ENCODE data around the gene ABI2. TPM values are rescaled to one million over a fixed set of nuclear protein-coding genes. Genes with fewer than 3 reads are reported as not detected.
A peak's percentile ranks its signal among the peaks of the same experiment; 100 is the strongest.
"Not testable (repeated sequence)": the region's sequence is repeated elsewhere in the genome, so short reads cannot be mapped to it uniquely, and the experiment has no call there.

ABI2 gene
- total RNA-seq, 2 donors from 2014 or later = 40.1 to 48.9 TPM

- H3K27me3 Mint-ChIP-seq (ENCODE audit: low read depth) = no peaks in the 10 kb centered on the region
- H3K4me3 Mint-ChIP-seq = no peak overlapping the region
- H3K27ac Mint-ChIP-seq = no peak overlapping the region
- H3K36me3 Mint-ChIP-seq (ENCODE audit: insufficient read depth in 2 of 2) = peaks cover 0 to 2% of the 10 kb centered on the region in 2 donors
- H3K4me1 Mint-ChIP-seq (ENCODE audit: low read depth) = no peaks in the 10 kb centered on the region
- no peaks in the 10 kb centered on the region for H3K9me3 Mint-ChIP-seq
- ATAC-seq (replicated peaks in 1 of 2) (no peak), DNase-seq (no peak)
Measured at GRCh38 chr2:203366639-203367466, 38.7 kb downstream of the ABI2 start.

DNA sequence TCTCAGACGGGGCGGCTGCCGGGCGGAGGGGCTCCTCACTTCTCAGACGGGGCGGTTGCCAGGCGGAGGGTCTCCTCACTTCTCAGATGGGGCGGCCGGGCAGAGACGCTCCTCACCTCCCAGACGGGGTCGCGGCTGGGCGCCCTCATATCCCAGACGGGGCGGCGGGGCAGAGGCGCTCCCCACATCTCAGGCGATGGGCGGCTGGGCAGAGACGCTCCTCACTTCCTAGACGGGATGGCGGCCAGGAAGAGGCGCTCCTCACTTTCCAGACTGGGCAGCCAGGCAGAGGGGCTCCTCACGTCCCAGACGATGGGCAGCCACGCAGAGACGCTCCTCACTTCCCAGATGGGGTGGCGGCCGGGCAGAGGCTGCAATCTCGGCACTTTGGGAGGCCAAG, 44.5 kb downstream of the ABI2 start:
- H3K4me1 Mint-ChIP-seq (ENCODE audit: low read depth); H3K36me3 Mint-ChIP-seq (ENCODE audit: insufficient read depth in 2 of 2); H3K4me3 Mint-ChIP-seq; ATAC-seq (replicated peaks in 1 of 2); DNase-seq; H3K27me3 Mint-ChIP-seq (ENCODE audit: low read depth); H3K9me3 Mint-ChIP-seq; H3K27ac Mint-ChIP-seq: not testable (repeated sequence)

GRCh38 chr2:203376173-203376572, 48.0 kb downstream of the ABI2 start:
- DNase-seq (no peak), ATAC-seq (replicated peaks in 1 of 2) (no peak)
- Mint-ChIP-seq H3K4me1 (ENCODE audit: low read depth) (no peaks in the 10 kb centered on the region), H3K4me3 (no peak overlapping the region), H3K9me3 (no peaks in the 10 kb centered on the region), H3K36me3 (ENCODE audit: insufficient read depth in 2 of 2) (peaks cover 0 to 2% of the 10 kb centered on the region in 2 donors), H3K27me3 (ENCODE audit: low read depth) (no peaks in the 10 kb centered on the region), H3K27ac (no peak overlapping the region)

GRCh38 chr2:203379156-203379555, 51.0 kb downstream of the ABI2 start:
- Mint-ChIP-seq H3K27me3 (ENCODE audit: low read depth) (no peaks in the 10 kb centered on the region), H3K36me3 (ENCODE audit: insufficient read depth in 2 of 2) (peaks cover 0 to 2% of the 10 kb centered on the region in 2 donors), H3K4me1 (ENCODE audit: low read depth) (no peaks in the 10 kb centered on the region), H3K27ac (no peak overlapping the region), H3K9me3 (no peaks in the 10 kb centered on the region), H3K4me3 (no peak overlapping the region)
- no peak for ATAC-seq (replicated peaks in 1 of 2)
- no peak for DNase-seq

DNA sequence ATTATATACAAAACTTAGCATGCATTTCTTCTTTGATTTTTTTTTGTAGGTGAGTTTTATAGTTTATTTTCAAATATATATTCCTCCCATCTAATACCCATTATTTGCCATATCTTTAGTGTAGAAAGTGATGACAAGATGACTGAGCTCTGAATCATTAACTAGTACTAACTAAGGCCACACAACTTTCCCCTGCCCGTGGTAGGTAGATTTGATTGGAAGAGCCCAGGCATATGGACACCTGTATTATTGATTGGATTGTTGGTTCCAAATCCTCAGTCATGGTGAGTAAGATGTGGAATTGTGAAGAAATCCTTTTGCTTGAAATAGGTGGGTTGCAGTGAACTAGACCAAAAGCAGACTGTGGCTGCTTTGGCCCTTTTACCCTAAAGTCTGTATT, 54.8 kb downstream of the ABI2 start:
- Mint-ChIP-seq H3K36me3 (ENCODE audit: insufficient read depth in 2 of 2) (peaks cover 2 to 4% of the 10 kb centered on the region in 2 donors), H3K4me3 (no peak overlapping the region), H3K4me1 (ENCODE audit: low read depth) (no peaks in the 10 kb centered on the region), H3K9me3 (no peaks in the 10 kb centered on the region), H3K27ac (no peak overlapping the region), H3K27me3 (ENCODE audit: low read depth) (no peaks in the 10 kb centered on the region)
- no peak for ATAC-seq (replicated peaks in 1 of 2)
- no peak for DNase-seq

- not testable (repeated sequence) for H3K27me3 Mint-ChIP-seq (ENCODE audit: low read depth); ATAC-seq (replicated peaks in 1 of 2); H3K4me3 Mint-ChIP-seq; H3K27ac Mint-ChIP-seq; DNase-seq; H3K4me1 Mint-ChIP-seq (ENCODE audit: low read depth); H3K9me3 Mint-ChIP-seq; H3K36me3 Mint-ChIP-seq (ENCODE audit: insufficient read depth in 2 of 2)
Measured at GRCh38 chr2:203388153-203388552, 60.0 kb downstream of the ABI2 start.

GRCh38 chr2:203394519-203395227, 66.5 kb downstream of the ABI2 start:
- H3K4me3 Mint-ChIP-seq = no peak overlapping the region
- H3K36me3 Mint-ChIP-seq (ENCODE audit: insufficient read depth in 2 of 2) = peaks cover 0 to 9% of the 10 kb centered on the region in 2 donors
- DNase-seq (no peak), ATAC-seq (replicated peaks in 1 of 2) (no peak)
- H3K9me3 Mint-ChIP-seq = peaks cover 0 to 3% of the 10 kb centered on the region in 2 donors
- H3K27me3 Mint-ChIP-seq (ENCODE audit: low read depth) = no peaks in the 10 kb centered on the region
- H3K4me1 Mint-ChIP-seq (ENCODE audit: low read depth) = no peaks in the 10 kb centered on the region
- H3K27ac Mint-ChIP-seq = no peak overlapping the region

GRCh38 chr2:203395858-203396257, 67.7 kb downstream of the ABI2 start:
- DNase-seq = no peak
- Mint-ChIP-seq H3K27me3 (ENCODE audit: low read depth) (no peaks in the 10 kb centered on the region), H3K27ac (peak overlapping the region; percentile 30), H3K9me3 (peaks cover 0 to 3% of the 10 kb centered on the region in 2 donors), H3K4me1 (ENCODE audit: low read depth) (no peaks in the 10 kb centered on the region), H3K36me3 (ENCODE audit: insufficient read depth in 2 of 2) (peaks cover 0 to 9% of the 10 kb centered on the region in 2 donors), H3K4me3 (no peak overlapping the region)
- ATAC-seq (replicated peaks in 1 of 2) = no peak

DNA sequence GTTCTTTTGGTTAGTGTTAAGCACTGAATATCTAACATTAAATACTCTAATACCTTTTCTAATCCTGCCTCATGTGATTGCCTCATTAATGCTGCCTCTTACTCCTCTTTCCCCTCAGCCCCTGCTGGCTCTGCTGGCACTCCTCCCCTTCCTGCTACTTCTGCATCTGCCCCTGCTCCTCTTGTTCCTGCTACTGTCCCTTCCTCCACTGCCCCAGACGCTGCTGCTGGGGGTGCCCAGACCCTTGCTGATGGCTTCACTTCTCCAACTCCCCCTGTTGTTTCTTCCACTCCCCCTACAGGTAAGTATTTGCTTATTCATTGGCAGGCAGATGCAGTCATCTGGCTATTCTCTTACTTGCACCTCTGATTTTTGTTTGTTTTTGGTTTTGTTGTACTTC, 68.5 kb downstream of the ABI2 start:
- Mint-ChIP-seq H3K9me3 (peaks cover 0 to 3% of the 10 kb centered on the region in 2 donors), H3K27ac (no peak overlapping the region), H3K36me3 (ENCODE audit: insufficient read depth in 2 of 2) (peaks cover 0 to 9% of the 10 kb centered on the region in 2 donors), H3K27me3 (ENCODE audit: low read depth) (no peaks in the 10 kb centered on the region), H3K4me3 (no peak overlapping the region), H3K4me1 (ENCODE audit: low read depth) (no peaks in the 10 kb centered on the region)
- DNase-seq (no peak), ATAC-seq (replicated peaks in 1 of 2) (no peak)

GRCh38 chr2:203399031-203399430, 70.8 kb downstream of the ABI2 start:
- ATAC-seq (replicated peaks in 1 of 2) (no peak), DNase-seq (no peak)
- Mint-ChIP-seq H3K4me1 (ENCODE audit: low read depth) (no peaks in the 10 kb centered on the region), H3K9me3 (peaks cover 0 to 3% of the 10 kb centered on the region in 2 donors), H3K27me3 (ENCODE audit: low read depth) (no peaks in the 10 kb centered on the region), H3K4me3 (no peak overlapping the region), H3K36me3 (ENCODE audit: insufficient read depth in 2 of 2) (peaks cover 0 to 9% of the 10 kb centered on the region in 2 donors), H3K27ac (no peak overlapping the region)

- no peaks in the 10 kb centered on the region for H3K27me3 Mint-ChIP-seq (ENCODE audit: low read depth)
- DNase-seq (no peak), ATAC-seq (replicated peaks in 1 of 2) (no peak)
- H3K9me3 Mint-ChIP-seq = peaks cover 0 to 3% of the 10 kb centered on the region in 2 donors
- H3K36me3 Mint-ChIP-seq (ENCODE audit: insufficient read depth in 2 of 2) = peaks cover 0 to 9% of the 10 kb centered on the region in 2 donors
- no peaks in the 10 kb centered on the region for H3K4me1 Mint-ChIP-seq (ENCODE audit: low read depth)
- no peak overlapping the region for H3K27ac Mint-ChIP-seq
- H3K4me3 Mint-ChIP-seq = no peak overlapping the region
Measured at GRCh38 chr2:203400805-203401585, 72.8 kb downstream of the ABI2 start.

- peaks cover 0 to 2% of the 10 kb centered on the region in 2 donors for H3K36me3 Mint-ChIP-seq (ENCODE audit: insufficient read depth in 2 of 2)
- H3K4me1 Mint-ChIP-seq (ENCODE audit: low read depth) = no peaks in the 10 kb centered on the region
Measured at GRCh38 chr2:203404996-203405395, 76.8 kb downstream of the ABI2 start.

DNA sequence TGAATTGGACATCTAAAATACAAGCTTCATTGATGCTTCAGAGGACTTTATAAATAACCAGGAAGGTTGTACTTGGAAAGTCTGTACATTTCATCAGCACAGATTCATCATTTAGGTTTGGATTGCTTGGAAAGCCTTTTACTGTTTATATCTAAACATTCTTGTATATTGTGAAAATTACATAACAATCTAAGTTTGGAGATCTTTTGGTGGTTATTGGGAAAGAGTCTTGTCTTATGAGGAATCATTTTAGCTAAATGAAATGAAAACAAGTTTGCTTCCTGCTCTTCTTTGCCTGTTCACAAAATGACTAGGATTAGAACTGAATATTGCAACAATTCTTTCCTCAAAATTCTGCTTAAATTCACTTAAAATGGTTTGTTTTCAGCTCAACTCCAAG, 79.3 kb downstream of the ABI2 start:
- Mint-ChIP-seq H3K27me3 (ENCODE audit: low read depth) (no peaks in the 10 kb centered on the region), H3K27ac (no peak overlapping the region), H3K36me3 (ENCODE audit: insufficient read depth in 2 of 2) (peaks cover 2 to 4% of the 10 kb centered on the region in 2 donors), H3K4me3 (no peak overlapping the region), H3K4me1 (ENCODE audit: low read depth) (no peaks in the 10 kb centered on the region), H3K9me3 (no peaks in the 10 kb centered on the region)
- no peak for ATAC-seq (replicated peaks in 1 of 2)
- no peak for DNase-seq

More at GRCh38 chr2:203404996-203405395, 76.8 kb downstream of the ABI2 start:
- H3K4me3 Mint-ChIP-seq = no peak overlapping the region
- H3K27ac Mint-ChIP-seq = no peak overlapping the region
- DNase-seq (no peak), ATAC-seq (replicated peaks in 1 of 2) (no peak)
- no peaks in the 10 kb centered on the region for H3K9me3 Mint-ChIP-seq
- H3K27me3 Mint-ChIP-seq (ENCODE audit: low read depth) = no peaks in the 10 kb centered on the region
